Measurements from ENCODE around the gene CALCOCO2.
A peak's percentile ranks its signal among the peaks of the same experiment; 100 is the strongest.

Gene CALCOCO2
- long read RNA-seq, transcript CALCOCO2-201 (13 exons, 3,682 nt) = major isoform, 710 of 827 reads
- long read RNA-seq, partial matches to known transcripts = 25 of 827 reads
- long read RNA-seq, other reads (novel, unspliced or antisense) = 85 of 827 reads

DNA sequence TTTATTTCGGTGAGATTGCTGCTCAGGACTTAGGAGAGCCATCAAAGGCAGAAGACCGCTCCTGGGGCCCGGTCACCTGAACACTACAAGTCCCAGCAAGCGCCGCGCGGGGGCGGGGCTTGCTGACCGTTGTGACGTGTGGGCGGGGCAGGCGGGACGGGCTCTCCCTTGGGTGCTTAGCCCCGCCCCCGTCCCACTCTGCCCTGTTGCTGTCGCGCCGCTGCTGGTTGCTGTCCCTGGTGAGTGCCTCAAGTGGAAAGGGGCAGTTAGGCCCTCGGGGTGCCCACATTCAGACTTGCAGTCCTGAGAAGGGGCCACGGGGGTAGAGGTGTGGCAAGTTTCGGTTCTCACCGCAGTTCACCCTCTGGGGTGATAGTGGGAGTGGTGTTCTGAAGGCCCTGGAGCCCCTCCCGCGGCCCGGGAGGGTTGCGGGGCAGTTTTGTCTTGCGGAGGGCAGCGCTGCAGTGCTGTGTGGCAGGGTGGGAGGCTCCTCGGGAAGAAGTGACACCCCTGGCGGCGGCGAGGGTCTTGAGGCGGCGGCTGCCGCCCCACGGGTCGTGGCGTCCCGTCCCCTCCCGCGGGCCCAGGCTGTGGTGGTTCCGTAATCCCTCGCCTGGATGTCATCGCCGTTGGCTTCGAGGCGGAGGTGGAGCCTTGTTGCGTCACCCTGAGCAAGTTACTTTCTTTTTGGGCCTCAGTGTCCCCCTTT, at the start of gene CALCOCO2:
Gene CALCOCO2 (plus strand): TSS at position 196 of the 709 bp plus-strand sequence. CDS start 10,673 bp downstream, outside the sequence.
- Histone ChIP-seq H3K27me3 (ENCODE audit: insufficient read depth, poor library complexity, severe bottlenecking) (no peaks in the 10 kb centered on the region), H3K4me3 (replicated peaks; ENCODE audit: insufficient read depth, low read length) (peak within 1 kb of the TSS; percentile 74), H3K27ac (replicated peaks) (peak within 1 kb of the TSS; percentile 84)
- peak; percentile 90 to 92 for DNase-seq (ENCODE audit: low read depth in 1 of 2, low spot score in 1 of 2)
- TF ChIP-seq, protein P1, sequence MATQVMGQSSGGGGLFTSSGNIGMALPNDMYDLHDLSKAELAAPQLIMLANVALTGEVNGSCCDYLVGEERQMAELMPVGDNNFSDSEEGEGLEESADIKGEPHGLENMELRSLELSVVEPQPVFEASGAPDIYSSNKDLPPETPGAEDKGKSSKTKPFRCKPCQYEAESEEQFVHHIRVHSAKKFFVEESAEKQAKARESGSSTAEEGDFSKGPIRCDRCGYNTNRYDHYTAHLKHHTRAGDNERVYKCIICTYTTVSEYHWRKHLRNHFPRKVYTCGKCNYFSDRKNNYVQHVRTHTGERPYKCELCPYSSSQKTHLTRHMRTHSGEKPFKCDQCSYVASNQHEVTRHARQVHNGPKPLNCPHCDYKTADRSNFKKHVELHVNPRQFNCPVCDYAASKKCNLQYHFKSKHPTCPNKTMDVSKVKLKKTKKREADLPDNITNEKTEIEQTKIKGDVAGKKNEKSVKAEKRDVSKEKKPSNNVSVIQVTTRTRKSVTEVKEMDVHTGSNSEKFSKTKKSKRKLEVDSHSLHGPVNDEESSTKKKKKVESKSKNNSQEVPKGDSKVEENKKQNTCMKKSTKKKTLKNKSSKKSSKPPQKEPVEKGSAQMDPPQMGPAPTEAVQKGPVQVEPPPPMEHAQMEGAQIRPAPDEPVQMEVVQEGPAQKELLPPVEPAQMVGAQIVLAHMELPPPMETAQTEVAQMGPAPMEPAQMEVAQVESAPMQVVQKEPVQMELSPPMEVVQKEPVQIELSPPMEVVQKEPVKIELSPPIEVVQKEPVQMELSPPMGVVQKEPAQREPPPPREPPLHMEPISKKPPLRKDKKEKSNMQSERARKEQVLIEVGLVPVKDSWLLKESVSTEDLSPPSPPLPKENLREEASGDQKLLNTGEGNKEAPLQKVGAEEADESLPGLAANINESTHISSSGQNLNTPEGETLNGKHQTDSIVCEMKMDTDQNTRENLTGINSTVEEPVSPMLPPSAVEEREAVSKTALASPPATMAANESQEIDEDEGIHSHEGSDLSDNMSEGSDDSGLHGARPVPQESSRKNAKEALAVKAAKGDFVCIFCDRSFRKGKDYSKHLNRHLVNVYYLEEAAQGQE (IDR thresholded peaks at IDR 0.05; ENCODE audit: insufficient replicate concordance, low read depth) = peak; percentile 85
- TF ChIP-seq POLR2AphosphoS5 (IDR thresholded peaks at IDR 0.05; ENCODE audit: low read depth) = peak; percentile 64
- no peak for TF ChIP-seq GABPA (IDR thresholded peaks at IDR 0.05; ENCODE audit: low read depth)
- TF ChIP-seq SPI1 (IDR thresholded peaks at IDR 0.05; ENCODE audit: borderline replicate concordance, low read depth) = no peak
- TF ChIP-seq, protein P2, sequence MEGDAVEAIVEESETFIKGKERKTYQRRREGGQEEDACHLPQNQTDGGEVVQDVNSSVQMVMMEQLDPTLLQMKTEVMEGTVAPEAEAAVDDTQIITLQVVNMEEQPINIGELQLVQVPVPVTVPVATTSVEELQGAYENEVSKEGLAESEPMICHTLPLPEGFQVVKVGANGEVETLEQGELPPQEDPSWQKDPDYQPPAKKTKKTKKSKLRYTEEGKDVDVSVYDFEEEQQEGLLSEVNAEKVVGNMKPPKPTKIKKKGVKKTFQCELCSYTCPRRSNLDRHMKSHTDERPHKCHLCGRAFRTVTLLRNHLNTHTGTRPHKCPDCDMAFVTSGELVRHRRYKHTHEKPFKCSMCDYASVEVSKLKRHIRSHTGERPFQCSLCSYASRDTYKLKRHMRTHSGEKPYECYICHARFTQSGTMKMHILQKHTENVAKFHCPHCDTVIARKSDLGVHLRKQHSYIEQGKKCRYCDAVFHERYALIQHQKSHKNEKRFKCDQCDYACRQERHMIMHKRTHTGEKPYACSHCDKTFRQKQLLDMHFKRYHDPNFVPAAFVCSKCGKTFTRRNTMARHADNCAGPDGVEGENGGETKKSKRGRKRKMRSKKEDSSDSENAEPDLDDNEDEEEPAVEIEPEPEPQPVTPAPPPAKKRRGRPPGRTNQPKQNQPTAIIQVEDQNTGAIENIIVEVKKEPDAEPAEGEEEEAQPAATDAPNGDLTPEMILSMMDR (IDR thresholded peaks at IDR 0.05; ENCODE audit: insufficient read depth, low read length) = no peak

- TF ChIP-seq, protein P1 (IDR thresholded peaks at IDR 0.05; ENCODE audit: insufficient replicate concordance, low read depth) = no peak
- TF ChIP-seq POLR2AphosphoS5 (IDR thresholded peaks at IDR 0.05; ENCODE audit: low read depth) = no peak
- no peak for TF ChIP-seq SPI1 (IDR thresholded peaks at IDR 0.05; ENCODE audit: borderline replicate concordance, low read depth)
- TF ChIP-seq GABPA (IDR thresholded peaks at IDR 0.05; ENCODE audit: low read depth) = no peak
- TF ChIP-seq, protein P2 (IDR thresholded peaks at IDR 0.05; ENCODE audit: insufficient read depth, low read length) = no peak
- H3K27me3 ChIP-seq (ENCODE audit: insufficient read depth, poor library complexity, severe bottlenecking) = peaks cover 18% of the 10 kb centered on the region
- no peak overlapping the region for H3K4me3 ChIP-seq (replicated peaks; ENCODE audit: insufficient read depth, low read length)
- H3K27ac ChIP-seq (replicated peaks) = no peak overlapping the region
- DNase-seq (ENCODE audit: low read depth in 1 of 2, low spot score in 1 of 2) = no peak
Measured at GRCh38 chr17:48787828-48788227, 43.0 kb upstream of the CALCOCO2 start.

- TF ChIP-seq, protein P2 (IDR thresholded peaks at IDR 0.05; ENCODE audit: insufficient read depth, low read length) = no peak
- TF ChIP-seq GABPA (IDR thresholded peaks at IDR 0.05; ENCODE audit: low read depth) = no peak
- no peak for TF ChIP-seq POLR2AphosphoS5 (IDR thresholded peaks at IDR 0.05; ENCODE audit: low read depth)
- TF ChIP-seq SPI1 (IDR thresholded peaks at IDR 0.05; ENCODE audit: borderline replicate concordance, low read depth) = no peak
- TF ChIP-seq, protein P1 (IDR thresholded peaks at IDR 0.05; ENCODE audit: insufficient replicate concordance, low read depth) = no peak
- Histone ChIP-seq H3K4me3 (replicated peaks; ENCODE audit: insufficient read depth, low read length) (no peak overlapping the region), H3K27me3 (ENCODE audit: insufficient read depth, poor library complexity, severe bottlenecking) (peaks cover 20% of the 10 kb centered on the region), H3K27ac (replicated peaks) (no peak overlapping the region)
- DNase-seq (ENCODE audit: low read depth in 1 of 2, low spot score in 1 of 2) = no peak
Measured at GRCh38 chr17:48790607-48791127, 40.2 kb upstream of the CALCOCO2 start.

Data from HL-60 (cell line).